Sigmoid colon (tissue), 4 donors: ENCODE data around the gene AFAP1.

Experiments used
- EP300 ChIP-seq, 4 donors: sonication (generic); formaldehyde crosslinking; IDR thresholded peaks; one replicate each; pipeline ENCODE4 v1.6.1; 2017; ENCODE audit warnings: antibody characterized with exemption in 4 of 4
- POLR2A ChIP-seq, 2 donors: fragments of 450-650 bp; IDR thresholded peaks; one replicate each; pipeline ENCODE4 v1.6.1; 2016; ENCODE audit warnings: antibody characterized with exemption in 2 of 2, mild to moderate bottlenecking in 2 of 2, moderate library complexity in 2 of 2
- TF ChIP-seq, protein P1 (sequence below), 4 experiments: fragments of 450-650 bp in 3 of 4; fragments of 200-600 bp in 1 of 4; IDR thresholded peaks; one replicate each; pipeline ENCODE4 v1.5.1; 2016 to 2019; ENCODE audit warnings: antibody characterized with exemption in 4 of 4, mild to moderate bottlenecking in 3 of 4, moderate library complexity in 2 of 4

- TF ChIP-seq, protein P1, sequence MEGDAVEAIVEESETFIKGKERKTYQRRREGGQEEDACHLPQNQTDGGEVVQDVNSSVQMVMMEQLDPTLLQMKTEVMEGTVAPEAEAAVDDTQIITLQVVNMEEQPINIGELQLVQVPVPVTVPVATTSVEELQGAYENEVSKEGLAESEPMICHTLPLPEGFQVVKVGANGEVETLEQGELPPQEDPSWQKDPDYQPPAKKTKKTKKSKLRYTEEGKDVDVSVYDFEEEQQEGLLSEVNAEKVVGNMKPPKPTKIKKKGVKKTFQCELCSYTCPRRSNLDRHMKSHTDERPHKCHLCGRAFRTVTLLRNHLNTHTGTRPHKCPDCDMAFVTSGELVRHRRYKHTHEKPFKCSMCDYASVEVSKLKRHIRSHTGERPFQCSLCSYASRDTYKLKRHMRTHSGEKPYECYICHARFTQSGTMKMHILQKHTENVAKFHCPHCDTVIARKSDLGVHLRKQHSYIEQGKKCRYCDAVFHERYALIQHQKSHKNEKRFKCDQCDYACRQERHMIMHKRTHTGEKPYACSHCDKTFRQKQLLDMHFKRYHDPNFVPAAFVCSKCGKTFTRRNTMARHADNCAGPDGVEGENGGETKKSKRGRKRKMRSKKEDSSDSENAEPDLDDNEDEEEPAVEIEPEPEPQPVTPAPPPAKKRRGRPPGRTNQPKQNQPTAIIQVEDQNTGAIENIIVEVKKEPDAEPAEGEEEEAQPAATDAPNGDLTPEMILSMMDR (IDR thresholded peaks at IDR 0.05): no peak
- TF ChIP-seq EP300 (IDR thresholded peaks at IDR 0.05): no peak
- TF ChIP-seq POLR2A (IDR thresholded peaks at IDR 0.05): no peak
Observed at GRCh38 chr4:7760228-7760627, 179.4 kb downstream of the AFAP1 start.
